OCI-LY3 (cell line): ENCODE data around the gene SERPINB4.

Source experiments
- CTCF ChIP-seq: fragments of 200-600, 300-600 bp; sonication (generic); IDR thresholded peaks from 2 replicates; pipeline ENCODE4 v1.5.1; 2014; ENCODE audit warnings: antibody characterized with exemption, low read length, low read depth
- EZH2phosphoT487 ChIP-seq: fragments of 200-600 bp; shearing (Covaris generic); IDR thresholded peaks from 2 replicates; pipeline ENCODE4 v1.6.1; 2018; ENCODE audit warnings: antibody characterized with exemption, mixed run types, low read depth

DNA sequence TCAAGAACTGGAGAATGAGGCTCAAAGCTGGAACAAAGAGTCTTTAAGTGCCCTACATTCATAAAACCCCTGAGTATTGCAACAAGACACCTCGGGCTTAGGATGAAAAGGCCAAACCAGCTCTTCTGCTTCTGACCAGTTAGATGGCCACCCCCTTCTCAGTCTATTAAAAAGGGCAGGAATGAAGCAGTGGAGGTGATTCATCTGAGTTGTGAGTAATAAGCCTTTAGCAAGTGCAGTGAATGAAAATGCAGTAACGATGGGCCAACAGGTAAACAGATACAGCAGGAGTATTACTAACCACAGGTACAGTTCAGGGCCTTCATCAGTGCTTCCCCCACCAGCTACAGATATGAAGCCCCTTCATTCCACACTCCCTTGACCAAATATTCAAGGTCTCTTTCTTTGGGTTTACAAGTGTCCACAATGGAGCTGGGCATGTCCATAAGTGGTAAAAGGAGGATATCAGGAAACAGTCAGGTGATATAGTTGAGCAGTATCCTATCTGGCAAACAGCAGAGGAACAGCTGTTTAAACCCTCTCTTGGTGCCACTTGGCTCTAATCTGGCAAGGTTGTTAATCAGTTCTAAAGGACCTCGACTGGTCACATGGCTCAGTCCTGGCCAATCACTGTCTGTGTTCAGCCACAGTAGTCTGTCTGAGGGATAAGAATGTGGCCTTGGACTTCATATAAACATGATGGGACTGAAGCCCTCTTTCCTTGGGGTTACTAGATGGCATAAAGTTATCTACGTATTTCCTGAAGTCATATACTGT, 39.1 kb downstream of the SERPINB4 start:
- TF ChIP-seq CTCF (no peak), EZH2phosphoT487 (no peak)
